Epithelial cell of proximal tubule (primary cell): ENCODE results near the gene RAD54L. TPM values are rescaled to one million over a fixed set of nuclear protein-coding genes. Genes with fewer than 3 reads are reported as not detected.

Experiments
- DNase-seq: peaks from one replicate; pipeline ENCODE4 v3.0.0-alpha.2; 2011; ENCODE audit warnings: low read depth
- H3K4me3 ChIP-seq: 2 replicates; pipeline ENCODE4 v1.5.1; 2011; ENCODE audit warnings: low read depth, mild to moderate bottlenecking, low read length
- total RNA-seq: library from RNA; depleted of rRNA; stranded (reverse); fragments of >200 nt; gene quantifications from 2 replicates; pipeline ENCODE4 v1.2.3, GENCODE V29; 2015
- TF ChIP-seq, protein P1 (sequence below): conservative IDR thresholded peaks from 2 replicates; pipeline ENCODE4 v1.5.1; 2012; ENCODE audit warnings: low read depth, mild to moderate bottlenecking, low read length

RAD54L gene
- total RNA-seq, 1 donor from 2014 or later: 23.6 TPM

GRCh38 chr1:46277658-46278373 is 30.3 kb downstream of the RAD54L start:
- TF ChIP-seq, protein P1, sequence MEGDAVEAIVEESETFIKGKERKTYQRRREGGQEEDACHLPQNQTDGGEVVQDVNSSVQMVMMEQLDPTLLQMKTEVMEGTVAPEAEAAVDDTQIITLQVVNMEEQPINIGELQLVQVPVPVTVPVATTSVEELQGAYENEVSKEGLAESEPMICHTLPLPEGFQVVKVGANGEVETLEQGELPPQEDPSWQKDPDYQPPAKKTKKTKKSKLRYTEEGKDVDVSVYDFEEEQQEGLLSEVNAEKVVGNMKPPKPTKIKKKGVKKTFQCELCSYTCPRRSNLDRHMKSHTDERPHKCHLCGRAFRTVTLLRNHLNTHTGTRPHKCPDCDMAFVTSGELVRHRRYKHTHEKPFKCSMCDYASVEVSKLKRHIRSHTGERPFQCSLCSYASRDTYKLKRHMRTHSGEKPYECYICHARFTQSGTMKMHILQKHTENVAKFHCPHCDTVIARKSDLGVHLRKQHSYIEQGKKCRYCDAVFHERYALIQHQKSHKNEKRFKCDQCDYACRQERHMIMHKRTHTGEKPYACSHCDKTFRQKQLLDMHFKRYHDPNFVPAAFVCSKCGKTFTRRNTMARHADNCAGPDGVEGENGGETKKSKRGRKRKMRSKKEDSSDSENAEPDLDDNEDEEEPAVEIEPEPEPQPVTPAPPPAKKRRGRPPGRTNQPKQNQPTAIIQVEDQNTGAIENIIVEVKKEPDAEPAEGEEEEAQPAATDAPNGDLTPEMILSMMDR: no peak
- no peak overlapping the region for H3K4me3 ChIP-seq
- DNase-seq: no peak

DNA sequence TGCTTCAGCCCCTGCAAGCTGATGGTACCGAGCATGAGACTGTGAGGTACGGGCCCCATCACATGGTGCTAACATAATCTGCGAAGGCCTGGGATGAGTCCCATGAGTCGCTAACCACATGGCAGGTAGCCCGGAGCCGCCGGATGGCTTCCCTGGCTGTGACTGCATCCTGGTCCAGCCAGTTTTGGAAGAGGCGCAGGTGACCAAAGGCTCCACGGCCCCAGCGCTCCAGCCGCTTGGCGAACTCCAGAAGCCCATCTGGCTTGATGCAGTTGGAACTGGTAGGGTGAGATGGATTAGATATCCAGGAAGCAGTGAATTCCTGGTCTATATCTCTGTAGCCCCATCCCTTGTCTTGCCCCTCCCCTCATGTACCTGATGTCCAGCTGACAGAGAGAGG is 31.2 kb downstream of the RAD54L start:
- TF ChIP-seq, protein P1: no peak

GRCh38 chr1:46280092-46280491 is 32.5 kb downstream of the RAD54L start:
- no peak for DNase-seq
- TF ChIP-seq, protein P1: no peak
- H3K4me3 ChIP-seq: no peak overlapping the region

More for the DNA sequence above, 31.2 kb downstream of the RAD54L start:
- no peak overlapping the region for H3K4me3 ChIP-seq
- DNase-seq: no peak

- TF ChIP-seq, protein P1: no peak
- H3K4me3 ChIP-seq: no peak overlapping the region
- DNase-seq: no peak
Observed at GRCh38 chr1:46281021-46281420, 33.5 kb downstream of the RAD54L start.

- TF ChIP-seq, protein P1: no peak
- no peak for DNase-seq
- no peak overlapping the region for H3K4me3 ChIP-seq
Observed at GRCh38 chr1:46284058-46284457, 36.5 kb downstream of the RAD54L start.

- TF ChIP-seq, protein P1: no peak
- DNase-seq: no peak
- H3K4me3 ChIP-seq: no peak overlapping the region
Observed at GRCh38 chr1:46284597-46285564, 37.3 kb downstream of the RAD54L start.
